HG03521 (cell line): ENCODE results near the gene TASP1.
A peak's percentile ranks its signal among the peaks of the same experiment; 100 is the strongest.
"Not testable (repeated sequence)": the region's sequence is repeated elsewhere in the genome, so short reads cannot be mapped to it uniquely, and the experiment has no call there.

Source experiments
- ATAC-seq: cut with Tn5 transposase; IDR thresholded peaks from one replicate; pipeline ENCODE4 v1.9.1; 2021; ENCODE audit warnings: mild to moderate bottlenecking, moderate library complexity; ENCODE audit not compliant: unreplicated experiment

Gene TASP1

GRCh38 chr20:13501500-13501899, 137.2 kb downstream of the TASP1 start:
- no peak for ATAC-seq

GRCh38 chr20:13494019-13494418, 144.7 kb downstream of the TASP1 start:
- ATAC-seq: no peak

GRCh38 chr20:13493143-13493542, 145.6 kb downstream of the TASP1 start:
- ATAC-seq: no peak

GRCh38 chr20:13492001-13492481, 146.7 kb downstream of the TASP1 start:
- no peak for ATAC-seq

GRCh38 chr20:13487202-13487601, 151.5 kb downstream of the TASP1 start:
- no peak for ATAC-seq

GRCh38 chr20:13486694-13487093, 152.0 kb downstream of the TASP1 start:
- no peak for ATAC-seq

GRCh38 chr20:13485576-13485975, 153.2 kb downstream of the TASP1 start:
- ATAC-seq: no peak

GRCh38 chr20:13485019-13485418, 153.7 kb downstream of the TASP1 start:
- not testable (repeated sequence) for ATAC-seq

GRCh38 chr20:13483472-13483871, 155.3 kb downstream of the TASP1 start:
- ATAC-seq: not testable (repeated sequence)

- no peak for ATAC-seq
Observed at GRCh38 chr20:13478366-13478765, 160.4 kb downstream of the TASP1 start.

- no peak for ATAC-seq
Observed at GRCh38 chr20:13474467-13474866, 164.3 kb downstream of the TASP1 start.

- no peak for ATAC-seq
Observed at GRCh38 chr20:13469262-13469661, 169.5 kb downstream of the TASP1 start.

GRCh38 chr20:13468166-13468565, 170.6 kb downstream of the TASP1 start:
- ATAC-seq: no peak

GRCh38 chr20:13464702-13465101, 174.0 kb downstream of the TASP1 start:
- no peak for ATAC-seq

- no peak for ATAC-seq
Observed at GRCh38 chr20:13461849-13462458, 176.8 kb downstream of the TASP1 start.

GRCh38 chr20:13458860-13459451, 179.8 kb downstream of the TASP1 start:
- peak; percentile 86 for ATAC-seq

- ATAC-seq: no peak
Observed at GRCh38 chr20:13457487-13457886, 181.2 kb downstream of the TASP1 start.

- ATAC-seq: no peak
Observed at GRCh38 chr20:13455713-13456112, 183.0 kb downstream of the TASP1 start.

- no peak for ATAC-seq
Observed at GRCh38 chr20:13453367-13453766, 185.4 kb downstream of the TASP1 start.

GRCh38 chr20:13452470-13453124, 186.1 kb downstream of the TASP1 start:
- no peak for ATAC-seq

- no peak for ATAC-seq
Observed at GRCh38 chr20:13449868-13450434, 188.8 kb downstream of the TASP1 start.
